Trophoblast cell (in vitro differentiated cells and primary cell): Measurements from ENCODE around the gene PPT2.

Experiments used
- DNase-seq, 2 donors: peaks; one replicate each; pipeline ENCODE4 v3.0.0-alpha.2; 2016
- H2AFZ ChIP-seq: 2 replicates; pipeline ENCODE4 v1.6.1; 2013; ENCODE audit warnings: low read length, moderate library complexity, mild to moderate bottlenecking; ENCODE audit not compliant: insufficient read depth, poor library complexity
- H2AK5ac ChIP-seq: 2 replicates; pipeline ENCODE4 v1.6.1; 2013; ENCODE audit warnings: mild to moderate bottlenecking, low read length
- H2BK120ac ChIP-seq: 2 replicates; pipeline ENCODE4 v1.6.1; 2013; ENCODE audit warnings: low read length, mild to moderate bottlenecking, moderate library complexity; ENCODE audit not compliant: insufficient read depth, poor library complexity
- H2BK12ac ChIP-seq: 2 replicates; pipeline ENCODE4 v1.6.1; 2013; ENCODE audit warnings: mild to moderate bottlenecking, low read length, moderate library complexity
- H2BK5ac ChIP-seq: 2 replicates; pipeline ENCODE4 v1.6.1; 2013; ENCODE audit warnings: low read length, low read depth, moderate library complexity, mild to moderate bottlenecking; ENCODE audit not compliant: poor library complexity
- H3K14ac ChIP-seq: 2 replicates; pipeline ENCODE4 v1.6.1; 2013; ENCODE audit warnings: mild to moderate bottlenecking, low read length
- H3K18ac ChIP-seq: 2 replicates; pipeline ENCODE4 v1.6.1; 2013; ENCODE audit warnings: mild to moderate bottlenecking, low read length
- H3K23ac ChIP-seq: 2 replicates; pipeline ENCODE4 v1.6.1; 2013; ENCODE audit warnings: low read length
- H3K27ac ChIP-seq: 2 replicates; pipeline ENCODE4 v1.5.1; 2013; ENCODE audit warnings: low read depth, mild to moderate bottlenecking, inconsistent platforms, low read length, moderate library complexity
- H3K27me3 ChIP-seq: 2 replicates; pipeline ENCODE4 v1.6.1; 2013; ENCODE audit warnings: inconsistent platforms, mild to moderate bottlenecking, low read length, moderate library complexity; ENCODE audit not compliant: insufficient read depth
- H3K36me3 ChIP-seq, 2 experiments: 1 replicate in 1 of 2; 2 replicates in 1 of 2; pipeline ENCODE4 v1.6.1; 2013; ENCODE audit warnings: low read length in 2 of 2, mild to moderate bottlenecking in 2 of 2, moderate library complexity in 1 of 2; ENCODE audit not compliant: insufficient read depth in 2 of 2, control insufficient read depth in 1 of 2
- H3K4ac ChIP-seq: 2 replicates; pipeline ENCODE4 v1.6.1; 2013; ENCODE audit warnings: low read depth, mild to moderate bottlenecking, low read length, moderate library complexity
- H3K4me1 ChIP-seq, 2 experiments: 1 replicate in 1 of 2; 2 replicates in 1 of 2; pipeline ENCODE4 v1.6.1; 2013; ENCODE audit warnings: low read length in 2 of 2, mild to moderate bottlenecking in 2 of 2, moderate library complexity in 1 of 2; ENCODE audit not compliant: insufficient read depth in 2 of 2, control insufficient read depth in 1 of 2
- H3K4me2 ChIP-seq: 2 replicates; pipeline ENCODE4 v1.6.1; 2013; ENCODE audit warnings: inconsistent platforms, mild to moderate bottlenecking, low read length, moderate library complexity
- H3K4me3 ChIP-seq: 2 replicates; pipeline ENCODE4 v1.5.1; 2013; ENCODE audit warnings: mild to moderate bottlenecking, low read depth, low read length, inconsistent platforms
- H3K79me1 ChIP-seq: one replicate; pipeline ENCODE4 v1.6.1; 2013; ENCODE audit warnings: low read length
- H3K79me2 ChIP-seq: 2 replicates; pipeline ENCODE4 v1.6.1; 2013; ENCODE audit warnings: low read length, mild to moderate bottlenecking; ENCODE audit not compliant: control insufficient read depth, insufficient read depth, poor library complexity
- H3K9ac ChIP-seq: 2 replicates; pipeline ENCODE4 v1.6.1; 2013; ENCODE audit warnings: mild to moderate bottlenecking, low read length
- H3K9me3 ChIP-seq: 2 replicates; pipeline ENCODE4 v1.6.1; 2013; ENCODE audit warnings: low read depth, mild to moderate bottlenecking, control low read depth, inconsistent platforms, low read length; ENCODE audit not compliant: insufficient read depth
- H4K12ac ChIP-seq: 2 replicates; pipeline ENCODE4 v1.6.1; 2013; ENCODE audit warnings: low read depth, mild to moderate bottlenecking, low read length, moderate library complexity
- H4K8ac ChIP-seq: 2 replicates; pipeline ENCODE4 v1.6.1; 2013; ENCODE audit warnings: low read depth, mild to moderate bottlenecking, low read length, moderate library complexity
- H4K91ac ChIP-seq: one replicate; pipeline ENCODE4 v1.6.1; 2013; ENCODE audit warnings: low read depth, mild to moderate bottlenecking, low read length, moderate library complexity
- WGBS: extraction: QIAGEN DNeasy Blood & Tissue Kit; methylation state at CpG from one replicate; pipeline ENCODE4 v1.1.7; 2013; ENCODE audit warnings: missing lambda C conversion rate; ENCODE audit not compliant: insufficient read length, insufficient coverage; ENCODE audit errors: extremely low coverage; 5-methylcytosine and 5-hydroxymethylcytosine counted together

Gene PPT2

DNA sequence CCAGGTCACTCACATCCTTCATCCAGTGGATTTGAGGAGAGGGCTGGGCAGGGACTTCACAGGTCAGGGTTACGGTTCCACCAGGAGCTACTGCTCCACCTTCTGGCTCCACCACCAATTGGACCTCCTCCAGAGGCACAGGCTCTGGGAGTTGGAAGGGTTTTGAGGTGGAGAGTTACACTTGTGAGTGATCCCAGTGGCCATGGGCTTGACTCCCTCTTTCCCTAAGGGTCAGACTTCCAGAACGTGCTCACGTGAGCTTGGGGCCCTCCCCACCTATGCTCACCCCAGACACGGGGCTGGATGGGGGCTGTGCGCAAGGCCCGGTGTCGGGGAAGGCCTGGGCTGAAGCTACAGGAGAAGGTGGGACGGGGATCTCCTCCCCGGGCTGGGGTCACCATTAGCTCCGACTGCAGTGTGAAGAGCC lies 28.6 kb downstream of the PPT2 start:
- no peak overlapping the region for H2BK120ac ChIP-seq
- no peak overlapping the region for H4K12ac ChIP-seq
- peaks cover 42 to 48% of the 10 kb centered on the region in 2 experiments for H3K36me3 ChIP-seq
- no peak overlapping the region for H3K4ac ChIP-seq
- H3K18ac ChIP-seq = no peak overlapping the region
- peaks cover 2% of the 10 kb centered on the region for H3K79me2 ChIP-seq
- WGBS = no CpG with 5 or more reads among the region's 10 CpGs
- H2BK12ac ChIP-seq = no peak overlapping the region
- DNase-seq = no peak
- no peak overlapping the region for H3K4me3 ChIP-seq
- no peaks in the 10 kb centered on the region for H3K27me3 ChIP-seq
- H3K9me3 ChIP-seq = no peaks in the 10 kb centered on the region
- no peak overlapping the region for H2AK5ac ChIP-seq
- no peak overlapping the region for H3K14ac ChIP-seq
- no peak overlapping the region for H3K9ac ChIP-seq
- H4K8ac ChIP-seq = no peak overlapping the region
- H3K27ac ChIP-seq = no peak overlapping the region
- H3K4me2 ChIP-seq = no peak overlapping the region
- H3K79me1 ChIP-seq = peaks cover under 1% of the 10 kb centered on the region
- H4K91ac ChIP-seq = no peak overlapping the region
- peaks cover 0 to 9% of the 10 kb centered on the region in 2 experiments for H3K4me1 ChIP-seq
- H2AFZ ChIP-seq = no peak overlapping the region
- no peak overlapping the region for H3K23ac ChIP-seq
- H2BK5ac ChIP-seq = no peak overlapping the region

- no peak overlapping the region for H4K91ac ChIP-seq
Measured at GRCh38 chr6:32183030-32183429, 29.1 kb downstream of the PPT2 start.

DNA sequence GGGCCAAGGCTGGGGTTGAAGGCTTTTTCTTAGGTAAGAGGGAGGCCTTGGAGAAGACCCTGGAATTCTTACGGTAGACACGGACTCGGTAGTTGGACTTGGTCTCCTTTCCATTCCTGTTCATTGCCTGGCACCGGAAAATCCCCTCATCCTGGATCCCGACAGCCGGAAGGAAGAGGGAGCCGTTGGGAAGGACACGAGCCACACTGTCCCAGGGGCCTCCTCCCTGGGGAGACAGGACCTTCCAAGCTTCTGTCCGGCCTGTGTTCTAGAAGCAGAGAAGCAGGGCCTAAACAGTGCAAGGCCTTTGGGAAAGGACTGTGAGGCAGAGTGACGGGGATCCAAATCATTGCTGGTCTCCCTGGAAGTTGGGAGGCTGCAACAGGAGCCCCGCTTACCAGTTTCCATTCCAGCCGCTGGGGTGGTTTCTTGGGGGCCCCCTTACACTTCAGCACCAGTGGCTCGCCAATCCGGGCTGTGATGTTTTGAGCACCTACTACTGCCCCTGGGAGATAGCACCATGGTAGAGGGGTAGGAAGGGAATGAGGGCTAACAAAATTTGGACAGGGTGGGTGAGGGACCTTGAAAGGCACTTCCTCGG lies 29.6 kb downstream of the PPT2 start:
- no peak overlapping the region for H3K4me3 ChIP-seq
- no peak overlapping the region for H3K9ac ChIP-seq
- H3K14ac ChIP-seq = no peak overlapping the region
- no peak overlapping the region for H4K8ac ChIP-seq
- H3K9me3 ChIP-seq = no peaks in the 10 kb centered on the region
- H3K18ac ChIP-seq = no peak overlapping the region
- DNase-seq = no peak
- no peak overlapping the region for H4K91ac ChIP-seq
- no CpG with 5 or more reads among the region's 15 CpGs for WGBS
- H2AK5ac ChIP-seq = no peak overlapping the region
- H4K12ac ChIP-seq = no peak overlapping the region
- no peak overlapping the region for H3K4ac ChIP-seq
- no peak overlapping the region for H2BK12ac ChIP-seq
- H2BK120ac ChIP-seq = no peak overlapping the region
- H3K36me3 ChIP-seq = peaks cover 48 to 56% of the 10 kb centered on the region in 2 experiments
- H2AFZ ChIP-seq = no peak overlapping the region
- H3K23ac ChIP-seq = no peak overlapping the region
- H3K4me2 ChIP-seq = no peak overlapping the region
- H3K27me3 ChIP-seq = no peaks in the 10 kb centered on the region
- H3K27ac ChIP-seq = no peak overlapping the region
- peaks cover 0 to 10% of the 10 kb centered on the region in 2 experiments for H3K4me1 ChIP-seq
- peaks cover 2% of the 10 kb centered on the region for H3K79me2 ChIP-seq
- no peak overlapping the region for H2BK5ac ChIP-seq
- H3K79me1 ChIP-seq = no peaks in the 10 kb centered on the region

More at GRCh38 chr6:32183030-32183429, 29.1 kb downstream of the PPT2 start:
- Histone ChIP-seq H3K27ac (no peak overlapping the region), H3K14ac (no peak overlapping the region), H3K79me1 (no peaks in the 10 kb centered on the region), H3K4me2 (no peak overlapping the region), H2AFZ (no peak overlapping the region), H3K4me1 (peaks cover 0 to 9% of the 10 kb centered on the region in 2 experiments), H3K4me3 (no peak overlapping the region), H2BK5ac (no peak overlapping the region), H3K9ac (no peak overlapping the region), H3K79me2 (peaks cover 2% of the 10 kb centered on the region), H3K36me3 (peaks cover 47 to 52% of the 10 kb centered on the region in 2 experiments), H3K27me3 (no peaks in the 10 kb centered on the region), H2BK120ac (no peak overlapping the region), H4K8ac (no peak overlapping the region), H3K18ac (no peak overlapping the region), H3K23ac (no peak overlapping the region), H4K12ac (no peak overlapping the region), H2BK12ac (no peak overlapping the region), H3K9me3 (no peaks in the 10 kb centered on the region), H2AK5ac (no peak overlapping the region), H3K4ac (no peak overlapping the region)
- WGBS = no CpG with 5 or more reads among the region's 3 CpGs
- no peak for DNase-seq

DNA sequence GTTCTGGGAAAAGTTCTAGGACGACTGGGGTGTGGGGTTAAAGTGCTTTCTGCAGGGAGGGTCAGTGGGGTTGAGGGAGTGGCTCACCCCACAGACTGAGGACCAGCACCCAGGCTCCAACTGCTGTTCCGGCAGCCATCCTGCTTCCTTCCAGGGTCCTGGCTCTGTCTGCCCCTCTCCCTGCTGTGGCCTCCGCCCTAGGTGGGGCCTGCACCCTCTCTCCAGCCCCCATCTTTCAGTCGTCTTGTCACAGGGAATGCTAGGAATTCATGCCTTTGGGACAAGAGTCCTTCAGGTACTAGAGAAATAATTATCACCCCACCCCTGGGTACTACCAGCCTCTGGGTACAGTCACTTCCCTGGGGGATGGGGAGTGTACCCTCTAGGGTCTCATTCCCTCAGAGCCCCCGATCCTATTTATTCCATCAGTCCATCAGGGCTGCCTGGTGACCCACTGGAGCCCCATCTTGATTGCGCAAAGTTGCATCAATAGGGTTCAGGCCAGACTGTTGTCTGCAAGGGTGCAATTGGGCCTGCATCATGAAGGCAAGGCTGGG lies 30.2 kb downstream of the PPT2 start, which contains the start of gene AGER:
TSS of gene AGER (minus strand) at position 170 of the 557 bp plus-strand sequence. CDS start at position 139, 31 bp downstream.
- H3K4ac ChIP-seq = no peak within 1 kb of the TSS
- no peak within 1 kb of the TSS for H3K4me3 ChIP-seq
- H4K12ac ChIP-seq = no peak within 1 kb of the TSS
- no peak within 1 kb of the TSS for H3K18ac ChIP-seq
- no peak within 1 kb of the TSS for H3K27ac ChIP-seq
- peaks cover 2% of the 10 kb centered on the region for H3K79me1 ChIP-seq
- H3K14ac ChIP-seq = no peak within 1 kb of the TSS
- no peak within 1 kb of the TSS for H2BK5ac ChIP-seq
- no peak within 1 kb of the TSS for H4K91ac ChIP-seq
- DNase-seq = no peak
- no peak within 1 kb of the TSS for H2BK120ac ChIP-seq
- H3K27me3 ChIP-seq = no peaks in the 10 kb centered on the region
- no peak within 1 kb of the TSS for H3K23ac ChIP-seq
- no peak within 1 kb of the TSS for H3K4me2 ChIP-seq
- H2AK5ac ChIP-seq = no peak within 1 kb of the TSS
- H2AFZ ChIP-seq = no peak within 1 kb of the TSS
- H4K8ac ChIP-seq = no peak within 1 kb of the TSS
- H3K9ac ChIP-seq = no peak within 1 kb of the TSS
- H3K9me3 ChIP-seq = no peaks in the 10 kb centered on the region
- no peak within 1 kb of the TSS for H2BK12ac ChIP-seq
- peaks cover 2 to 11% of the 10 kb centered on the region in 2 experiments for H3K4me1 ChIP-seq
- no CpG with 5 or more reads among the region's 6 CpGs for WGBS
- peaks cover 4% of the 10 kb centered on the region for H3K79me2 ChIP-seq
- H3K36me3 ChIP-seq = peaks cover 48 to 56% of the 10 kb centered on the region in 2 experiments
